Activated B cell treated with CpG ODN at 0.5 μM for 24 hours (primary cell): ENCODE data around the gene TMEM214. TPM values are rescaled to one million over a fixed set of nuclear protein-coding genes. Genes with fewer than 3 reads are reported as not detected.

Source experiments
- ATAC-seq: fragments of 200-7000 bp; cut with Tn5 transposase; one replicate; pipeline ENCODE4 v1.10.0; 2021; ENCODE audit warnings: low read depth, mild to moderate bottlenecking, moderate library complexity
- CTCF ChIA-PET: fragments of 350-600 bp; sonication (Branson Sonifier 250); formaldehyde crosslinking; loops from one replicate; lab custom pipeline; 2021; ENCODE audit warnings: antibody characterized with exemption; lab: Charles Lee
- POLR2A ChIA-PET: fragments of 350-600 bp; sonication (Branson Sonifier 250); formaldehyde crosslinking; loops from one replicate; lab custom pipeline; 2021; ENCODE audit warnings: antibody characterized with exemption; lab: Charles Lee
- DNase-seq: peaks from one replicate; pipeline ENCODE4 v3.0.0; 2022
- H3K27ac Mint-ChIP-seq: one replicate; pipeline ENCODE4 v1.8.0; 2020; ENCODE audit warnings: mixed read lengths
- H3K27me3 Mint-ChIP-seq: one replicate; pipeline ENCODE4 v1.8.0; 2021; ENCODE audit warnings: mixed read lengths
- H3K36me3 Mint-ChIP-seq: one replicate; pipeline ENCODE4 v1.8.0; 2021; ENCODE audit warnings: low read depth, mixed read lengths
- H3K4me1 Mint-ChIP-seq: one replicate; pipeline ENCODE4 v1.8.0; 2021; ENCODE audit warnings: mixed read lengths
- H3K4me3 Mint-ChIP-seq: one replicate; pipeline ENCODE4 v1.8.0; 2020; ENCODE audit warnings: mild to moderate bottlenecking, mixed read lengths
- H3K9me3 Mint-ChIP-seq: one replicate; pipeline ENCODE4 v1.8.0; 2020; ENCODE audit warnings: mixed read lengths
- intact Hi-C: fragments of 100-400 bp; cut with micrococcal nuclease; formaldehyde crosslinking; loops from one replicate; pipeline ENCODE4 v1.15.1; 2024
- total RNA-seq: library from RNA; stranded (reverse); gene quantifications from 2 replicates; pipeline ENCODE4 v1.2.3, GENCODE V29; 2022
- TF ChIP-seq, protein P1 (sequence below): fragments of 200-600 bp; IDR thresholded peaks from one replicate; pipeline ENCODE4 v1.8.0; 2022; ENCODE audit warnings: antibody characterized with exemption, mild to moderate bottlenecking

Gene TMEM214
- total RNA-seq, 1 donor from 2014 or later: 92.1 TPM

GRCh38 chr2:26988058-26988860 lies 44.5 kb upstream of the TMEM214 start:
- no peak for ATAC-seq
- H3K36me3 Mint-ChIP-seq: no peaks in the 10 kb centered on the region
- ChIA-PET CTCF (no interaction called here), POLR2A (no interaction called here)
- no peak for DNase-seq
- no peak overlapping the region for H3K4me3 Mint-ChIP-seq
- intact Hi-C loops: no loop called here
- no peaks in the 10 kb centered on the region for H3K27me3 Mint-ChIP-seq
- H3K4me1 Mint-ChIP-seq: no peaks in the 10 kb centered on the region
- TF ChIP-seq, protein P1, sequence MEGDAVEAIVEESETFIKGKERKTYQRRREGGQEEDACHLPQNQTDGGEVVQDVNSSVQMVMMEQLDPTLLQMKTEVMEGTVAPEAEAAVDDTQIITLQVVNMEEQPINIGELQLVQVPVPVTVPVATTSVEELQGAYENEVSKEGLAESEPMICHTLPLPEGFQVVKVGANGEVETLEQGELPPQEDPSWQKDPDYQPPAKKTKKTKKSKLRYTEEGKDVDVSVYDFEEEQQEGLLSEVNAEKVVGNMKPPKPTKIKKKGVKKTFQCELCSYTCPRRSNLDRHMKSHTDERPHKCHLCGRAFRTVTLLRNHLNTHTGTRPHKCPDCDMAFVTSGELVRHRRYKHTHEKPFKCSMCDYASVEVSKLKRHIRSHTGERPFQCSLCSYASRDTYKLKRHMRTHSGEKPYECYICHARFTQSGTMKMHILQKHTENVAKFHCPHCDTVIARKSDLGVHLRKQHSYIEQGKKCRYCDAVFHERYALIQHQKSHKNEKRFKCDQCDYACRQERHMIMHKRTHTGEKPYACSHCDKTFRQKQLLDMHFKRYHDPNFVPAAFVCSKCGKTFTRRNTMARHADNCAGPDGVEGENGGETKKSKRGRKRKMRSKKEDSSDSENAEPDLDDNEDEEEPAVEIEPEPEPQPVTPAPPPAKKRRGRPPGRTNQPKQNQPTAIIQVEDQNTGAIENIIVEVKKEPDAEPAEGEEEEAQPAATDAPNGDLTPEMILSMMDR: no peak
- H3K9me3 Mint-ChIP-seq: no peaks in the 10 kb centered on the region
- no peak overlapping the region for H3K27ac Mint-ChIP-seq

DNA sequence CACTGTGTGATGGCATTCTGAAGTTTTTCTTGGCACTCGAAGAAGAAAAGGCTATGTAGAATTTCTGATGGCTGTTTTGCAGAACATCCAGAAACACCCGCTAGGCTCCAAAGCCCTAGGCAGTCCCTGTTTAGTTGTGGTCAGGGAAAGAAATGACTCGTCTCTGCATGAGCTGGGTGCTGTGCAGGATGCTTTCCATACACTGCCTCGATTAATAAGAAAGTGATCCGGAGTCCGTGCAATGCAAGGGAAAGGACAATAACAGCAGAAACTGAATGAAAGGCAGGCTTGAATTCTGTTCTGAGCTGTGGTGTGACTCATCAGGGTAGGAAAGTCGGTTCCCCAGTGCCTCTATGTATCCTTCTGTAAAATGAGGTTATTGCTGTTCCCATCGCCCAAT lies 43.6 kb upstream of the TMEM214 start:
- TF ChIP-seq, protein P1: no peak
- CTCF ChIA-PET: no interaction called here

DNA sequence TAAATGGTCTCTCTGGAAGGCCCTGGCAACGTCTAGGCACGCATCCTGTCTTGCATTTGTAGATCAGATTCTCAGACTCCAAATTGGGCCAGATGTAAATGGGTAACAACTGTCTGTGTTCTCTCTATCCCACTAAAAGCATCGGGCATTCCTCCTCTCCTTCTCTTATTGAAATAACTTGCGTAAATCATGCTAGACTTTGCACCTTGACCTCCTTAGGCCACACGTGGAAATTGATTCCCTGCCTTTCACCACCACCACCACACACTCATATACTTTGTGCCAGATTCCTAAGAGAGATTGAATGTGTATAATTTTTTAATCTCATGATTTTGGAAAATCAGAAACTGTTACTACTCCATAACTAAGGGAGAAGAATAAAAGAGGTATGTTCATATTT lies 41.0 kb upstream of the TMEM214 start:
- intact Hi-C loops: no loop called here
- Mint-ChIP-seq H3K4me3 (no peak overlapping the region), H3K27ac (no peak overlapping the region), H3K9me3 (no peaks in the 10 kb centered on the region), H3K36me3 (no peaks in the 10 kb centered on the region), H3K4me1 (no peaks in the 10 kb centered on the region), H3K27me3 (no peaks in the 10 kb centered on the region)
- DNase-seq (no peak), ATAC-seq (no peak)
- POLR2A ChIA-PET: no interaction called here
- CTCF ChIA-PET: interaction anchor here (1.3 kb wide), 1 partner anchor 69 kb away, joined by 3 read pairs; no protein-coding TSS in a partner anchor
- TF ChIP-seq, protein P1: no peak

More for the DNA sequence above, 43.6 kb upstream of the TMEM214 start:
- no peaks in the 10 kb centered on the region for H3K9me3 Mint-ChIP-seq
- no peak overlapping the region for H3K4me3 Mint-ChIP-seq
- H3K36me3 Mint-ChIP-seq: no peaks in the 10 kb centered on the region
- DNase-seq (no peak), ATAC-seq (no peak)
- no peaks in the 10 kb centered on the region for H3K4me1 Mint-ChIP-seq
- no peaks in the 10 kb centered on the region for H3K27me3 Mint-ChIP-seq
- intact Hi-C loops: no loop called here
- H3K27ac Mint-ChIP-seq: no peak overlapping the region
- POLR2A ChIA-PET: no interaction called here

DNA sequence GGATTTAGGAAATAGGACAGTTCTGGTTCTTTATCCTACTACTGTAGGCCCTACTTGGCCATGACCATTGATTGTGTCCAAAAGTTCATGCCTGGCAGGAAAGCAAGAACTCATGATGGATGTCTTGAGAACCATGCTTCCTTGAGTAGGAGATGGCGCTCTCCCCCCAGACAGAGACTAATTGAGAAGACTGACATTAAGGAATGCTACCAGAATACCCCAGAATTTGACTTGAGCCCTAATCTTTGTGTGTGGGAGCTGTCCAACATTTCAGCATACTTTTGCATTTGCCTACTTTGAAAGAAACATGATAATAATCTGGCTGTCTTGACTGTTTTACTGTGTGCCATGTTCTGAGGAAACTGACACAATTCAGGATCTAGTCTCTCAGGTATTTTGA lies 39.0 kb upstream of the TMEM214 start:
- ChIA-PET POLR2A (no interaction called here), CTCF (interaction anchor here (1.6 kb wide), 1 partner anchor 286 kb away, joined by 4 read pairs; no protein-coding TSS in a partner anchor)
- Mint-ChIP-seq H3K4me1 (no peaks in the 10 kb centered on the region), H3K27me3 (peaks cover 4% of the 10 kb centered on the region), H3K36me3 (no peaks in the 10 kb centered on the region), H3K9me3 (no peaks in the 10 kb centered on the region), H3K4me3 (no peak overlapping the region), H3K27ac (no peak overlapping the region)
- ATAC-seq (no peak), DNase-seq (no peak)
- TF ChIP-seq, protein P1: no peak
- intact Hi-C loops: no loop called here

- H3K4me3 Mint-ChIP-seq: no peak overlapping the region
- TF ChIP-seq, protein P1: no peak
- DNase-seq (no peak), ATAC-seq (no peak)
- POLR2A ChIA-PET: interaction anchor here (0.6 kb wide), 1 partner anchor 271 kb away, joined by 3 read pairs; no protein-coding TSS in a partner anchor
- intact Hi-C loops: no loop called here
- H3K27ac Mint-ChIP-seq: no peak overlapping the region
- CTCF ChIA-PET: interaction anchor here (0.8 to 1.0 kb wide), 2 partner anchors 284 to 308 kb away, joined by 3 read pairs; no protein-coding TSS in a partner anchor
- peaks cover 4% of the 10 kb centered on the region for H3K27me3 Mint-ChIP-seq
- H3K4me1 Mint-ChIP-seq: no peaks in the 10 kb centered on the region
- no peaks in the 10 kb centered on the region for H3K36me3 Mint-ChIP-seq
- no peaks in the 10 kb centered on the region for H3K9me3 Mint-ChIP-seq
Measured at GRCh38 chr2:26994983-26995382, 37.8 kb upstream of the TMEM214 start.
